Loucy (cell line): ENCODE results near the gene EMILIN3.
A peak's percentile ranks its signal among the peaks of the same experiment; 100 is the strongest.

Source experiments
- H2AFZ ChIP-seq: fragments of 200-600 bp; sonication (generic); 2 replicates; pipeline ENCODE4 v1.6.0; 2016; ENCODE audit warnings: antibody characterized with exemption, mild to moderate bottlenecking, low read length, moderate library complexity
- H3F3A ChIP-seq: fragments of 200-600 bp; 2 replicates; pipeline ENCODE4 v1.6.0; 2016; ENCODE audit warnings: antibody characterized with exemption, low read depth, mild to moderate bottlenecking
- H3K27me3 ChIP-seq: fragments of 200-600 bp; sonication (generic); 2 replicates; pipeline ENCODE4 v1.6.1; 2014; ENCODE audit warnings: low read length, mild to moderate bottlenecking; ENCODE audit not compliant: insufficient read depth, poor library complexity, severe bottlenecking
- H3K36me3 ChIP-seq: fragments of 200-600 bp; sonication (generic); 2 replicates; pipeline ENCODE4 v1.6.1; 2016; ENCODE audit warnings: low read length; ENCODE audit not compliant: insufficient read depth
- H3K4me1 ChIP-seq: fragments of 200-600 bp; sonication (generic); 2 replicates; pipeline ENCODE4 v1.5.1; 2014; ENCODE audit warnings: low read length, mild to moderate bottlenecking; ENCODE audit not compliant: insufficient read depth, poor library complexity, severe bottlenecking
- H3K4me2 ChIP-seq: fragments of 200-600 bp; sonication (generic); 2 replicates; pipeline ENCODE4 v1.6.0; 2014; ENCODE audit warnings: antibody characterized with exemption, low read length, low read depth, mild to moderate bottlenecking; ENCODE audit not compliant: poor library complexity, severe bottlenecking
- H3K4me3 ChIP-seq: fragments of 200-600 bp; sonication (generic); 2 replicates; pipeline ENCODE4 v1.5.1; 2014; ENCODE audit warnings: low read length, mild to moderate bottlenecking, mixed read lengths; ENCODE audit not compliant: poor library complexity, severe bottlenecking
- H3K79me2 ChIP-seq: fragments of 200-600 bp; sonication (generic); 2 replicates; pipeline ENCODE4 v1.6.1; 2014; ENCODE audit warnings: low read length; ENCODE audit not compliant: insufficient read depth
- H3K9ac ChIP-seq: fragments of 200-600 bp; sonication (generic); 2 replicates; pipeline ENCODE4 v1.6.0; 2014; ENCODE audit warnings: mild to moderate bottlenecking, low read depth, low read length, moderate library complexity; ENCODE audit not compliant: poor library complexity, severe bottlenecking
- H3K9me2 ChIP-seq: fragments of 200-600 bp; sonication (generic); replicated peaks from 2 replicates; pipeline ENCODE4 v1.6.1; 2016; ENCODE audit warnings: low read depth, low read length, mixed read lengths
- H3K9me3 ChIP-seq: fragments of 200-600 bp; sonication (generic); 2 replicates; pipeline ENCODE4 v1.6.1; 2014; ENCODE audit warnings: mild to moderate bottlenecking, antibody characterized with exemption, low read length, low read depth; ENCODE audit not compliant: insufficient read depth
- H4K20me1 ChIP-seq: fragments of 200-600 bp; sonication (generic); 2 replicates; pipeline ENCODE4 v1.6.0; 2014; ENCODE audit warnings: antibody characterized with exemption, low read length, mild to moderate bottlenecking; ENCODE audit not compliant: insufficient read depth, poor library complexity, severe bottlenecking
- CTCF ChIP-seq: fragments of 200-600 bp; sonication (generic); conservative IDR thresholded peaks from 2 replicates; pipeline ENCODE4 v1.5.1; 2014; ENCODE audit warnings: mild to moderate bottlenecking, antibody characterized with exemption, low read length
- EZH2phosphoT487 ChIP-seq: fragments of 200-600 bp; IDR thresholded peaks from 2 replicates; pipeline ENCODE4 v1.6.1; 2018; ENCODE audit warnings: antibody characterized with exemption, mild to moderate bottlenecking, moderate library complexity, borderline replicate concordance

EMILIN3 gene

GRCh38 chr20:41359541-41360011 lies 7.0 kb downstream of the EMILIN3 start:
- no peaks in the 10 kb centered on the region for H3F3A ChIP-seq
- TF ChIP-seq EZH2phosphoT487 (no peak), CTCF (no peak)
- H3K4me1 ChIP-seq = no peaks in the 10 kb centered on the region
- no peak overlapping the region for H3K9ac ChIP-seq
- H2AFZ ChIP-seq = no peak overlapping the region
- no peaks in the 10 kb centered on the region for H4K20me1 ChIP-seq
- H3K36me3 ChIP-seq = no peaks in the 10 kb centered on the region
- H3K27me3 ChIP-seq = no peaks in the 10 kb centered on the region
- no peaks in the 10 kb centered on the region for H3K9me3 ChIP-seq
- no peaks in the 10 kb centered on the region for H3K9me2 ChIP-seq
- H3K79me2 ChIP-seq = no peaks in the 10 kb centered on the region
- no peak overlapping the region for H3K4me3 ChIP-seq
- H3K4me2 ChIP-seq = no peak overlapping the region

DNA sequence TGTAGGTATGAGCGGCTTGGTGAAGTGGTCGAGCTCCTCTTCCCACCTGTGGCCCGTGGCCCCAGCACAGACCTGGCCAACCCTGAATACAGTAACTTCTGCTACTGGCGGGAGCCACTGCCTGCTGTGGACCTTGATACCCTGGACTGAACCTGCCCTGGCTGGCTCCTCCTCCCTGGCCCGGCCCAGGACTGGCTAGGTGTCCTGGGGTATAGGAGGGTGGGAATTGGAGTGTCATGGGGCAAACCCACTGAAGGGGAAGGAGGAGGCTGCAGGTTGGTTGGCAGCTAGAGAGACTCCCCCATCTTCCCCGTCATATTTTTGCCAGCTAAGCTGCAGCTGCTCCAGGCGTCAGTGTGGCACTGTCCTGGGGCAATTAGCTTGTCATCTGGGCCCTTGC lies 7.9 kb downstream of the EMILIN3 start:
- H3K9ac ChIP-seq = no peak overlapping the region
- no peak overlapping the region for H3K4me3 ChIP-seq
- H3K27me3 ChIP-seq = no peaks in the 10 kb centered on the region
- no peaks in the 10 kb centered on the region for H3K36me3 ChIP-seq
- H3K9me2 ChIP-seq = no peaks in the 10 kb centered on the region
- no peaks in the 10 kb centered on the region for H3K79me2 ChIP-seq
- H3F3A ChIP-seq = no peaks in the 10 kb centered on the region
- H2AFZ ChIP-seq = no peak overlapping the region
- H3K4me1 ChIP-seq = no peaks in the 10 kb centered on the region
- no peak overlapping the region for H3K4me2 ChIP-seq
- no peaks in the 10 kb centered on the region for H4K20me1 ChIP-seq
- TF ChIP-seq CTCF = no peak
- no peak for TF ChIP-seq EZH2phosphoT487
- no peaks in the 10 kb centered on the region for H3K9me3 ChIP-seq

- TF ChIP-seq EZH2phosphoT487 = no peak
- Histone ChIP-seq H3K79me2 (no peaks in the 10 kb centered on the region), H3K9me3 (no peaks in the 10 kb centered on the region), H3K36me3 (no peaks in the 10 kb centered on the region), H3K4me1 (no peaks in the 10 kb centered on the region), H4K20me1 (no peaks in the 10 kb centered on the region), H3K4me3 (no peak overlapping the region), H2AFZ (no peak overlapping the region), H3K9me2 (no peaks in the 10 kb centered on the region), H3K27me3 (no peaks in the 10 kb centered on the region), H3F3A (no peaks in the 10 kb centered on the region), H3K9ac (no peak overlapping the region), H3K4me2 (no peak overlapping the region)
Measured at GRCh38 chr20:41358230-41358629, 8.4 kb downstream of the EMILIN3 start.

- no peaks in the 10 kb centered on the region for H3K9me3 ChIP-seq
- no peak overlapping the region for H3K9ac ChIP-seq
- no peaks in the 10 kb centered on the region for H3K79me2 ChIP-seq
Measured at GRCh38 chr20:41357424-41358163, 9.0 kb downstream of the EMILIN3 start.

More at GRCh38 chr20:41357424-41358163, 9.0 kb downstream of the EMILIN3 start:
- no peaks in the 10 kb centered on the region for H4K20me1 ChIP-seq
- no peak overlapping the region for H3K4me2 ChIP-seq
- no peaks in the 10 kb centered on the region for H3K4me1 ChIP-seq
- no peaks in the 10 kb centered on the region for H3K9me2 ChIP-seq
- TF ChIP-seq CTCF = peak; percentile 51
- TF ChIP-seq EZH2phosphoT487 = no peak
- no peaks in the 10 kb centered on the region for H3K27me3 ChIP-seq
- no peak overlapping the region for H3K4me3 ChIP-seq
- no peak overlapping the region for H2AFZ ChIP-seq
- no peaks in the 10 kb centered on the region for H3F3A ChIP-seq
- H3K36me3 ChIP-seq = no peaks in the 10 kb centered on the region
